ENCODE data around the gene ANKS1A. TPM values are rescaled to one million over a fixed set of nuclear protein-coding genes. Genes with fewer than 3 reads are reported as not detected.
A peak's percentile ranks its signal among the peaks of the same experiment; 100 is the strongest.

Gene ANKS1A
- total and polyA plus RNA-seq, 2 of the 4 experiments (the other 2 are of a cell fraction), result 7.2 to 7.5 TPM

GRCh38 chr6:34986845-34987246 is 97.8 kb downstream of the ANKS1A start:
- ChIA-PET POLR2A (ENCODE audit: unreplicated experiment) (no interaction called here), CTCF (interaction anchor here (0.6 to 1.9 kb wide), 12 partner anchors 15 to 243 kb away, joined by 3 to 10 read pairs (median 4); no protein-coding TSS in a partner anchor)
- Histone ChIP-seq H3K27me3 (ENCODE audit: control insufficient read depth, insufficient read depth, low read length) (no peaks in the 10 kb centered on the region), H2BK20ac (ENCODE audit: low read depth, low read length) (0 out of 2 replicates have a peak overlapping the region, but pooled peaks have one; percentile 47), H3K27ac (ENCODE audit: insufficient read depth, low read length) (no peak overlapping the region), H3K4ac (ENCODE audit: low read depth, low read length) (0 out of 2 replicates have a peak overlapping the region, but pooled peaks have one; percentile 53), H3K79me1 (ENCODE audit: low read depth in 1 of 2, low read length in 2 of 2) (0 out of 4 replicates have a peak, but pooled peaks cover 0 to 5% of the 10 kb centered on the region in 2 experiments), H3K36me3 (ENCODE audit: control insufficient read depth, insufficient read depth, low read length) (0 out of 2 replicates have a peak, but pooled peaks cover 4% of the 10 kb centered on the region), H4K8ac (ENCODE audit: low read depth in 2 of 2, low read length in 2 of 2) (peak overlapping the region in 1 of 2 experiments; percentile 37; a peak in 1 of 4 replicates), H3K18ac (ENCODE audit: low read depth, low read length) (no peak overlapping the region), H3K56ac (ENCODE audit: extremely low read depth, insufficient read depth, low read length) (no peak overlapping the region), H3K14ac (replicated peaks; ENCODE audit: low read depth, low read length) (no peak overlapping the region), H3K9ac (ENCODE audit: low read depth, low read length) (no peak overlapping the region), H2AK9ac (replicated peaks; ENCODE audit: low read depth, low read length, poor library complexity) (peak overlapping the region; percentile 34), H4K5ac (ENCODE audit: low read depth, low read length) (peak overlapping the region; percentile 87), H3K4me3 (ENCODE audit: insufficient read depth, low read depth, low read length) (no peak overlapping the region), H4K20me1 (ENCODE audit: insufficient read depth, low read length) (no peaks in the 10 kb centered on the region; the same call in 1 of the 2 replicates), H2BK120ac (ENCODE audit: low read depth, low read length) (0 out of 2 replicates have a peak overlapping the region, but pooled peaks have one; percentile 35), H3K4me1 (ENCODE audit: control insufficient read depth, insufficient read depth, low read length) (peaks cover 5% of the 10 kb centered on the region), H3K9me3 (ENCODE audit: control insufficient read depth, insufficient read depth, low read length) (no peaks in the 10 kb centered on the region), H3K4me2 (ENCODE audit: low read depth, low read length) (no peak overlapping the region), H2BK5ac (ENCODE audit: low read depth, low read length, poor library complexity, severe bottlenecking) (no peak overlapping the region), H2BK15ac (ENCODE audit: low read depth, low read length) (no peak overlapping the region), H3K23ac (ENCODE audit: low read depth, low read length) (no peak overlapping the region), H3K9me1 (ENCODE audit: insufficient read depth, low read length) (peaks cover 7% of the 10 kb centered on the region), H2AK5ac (ENCODE audit: low read depth, low read length) (peak overlapping the region; percentile 65; the same call in 1 of the 2 replicates), H2AFZ (replicated peaks; ENCODE audit: low read length, poor library complexity) (no peak overlapping the region), H4K91ac (ENCODE audit: insufficient read depth, low read depth, low read length) (peak overlapping the region; percentile 39; the same call in 1 of the 2 replicates)
- TF ChIP-seq, protein P1, sequence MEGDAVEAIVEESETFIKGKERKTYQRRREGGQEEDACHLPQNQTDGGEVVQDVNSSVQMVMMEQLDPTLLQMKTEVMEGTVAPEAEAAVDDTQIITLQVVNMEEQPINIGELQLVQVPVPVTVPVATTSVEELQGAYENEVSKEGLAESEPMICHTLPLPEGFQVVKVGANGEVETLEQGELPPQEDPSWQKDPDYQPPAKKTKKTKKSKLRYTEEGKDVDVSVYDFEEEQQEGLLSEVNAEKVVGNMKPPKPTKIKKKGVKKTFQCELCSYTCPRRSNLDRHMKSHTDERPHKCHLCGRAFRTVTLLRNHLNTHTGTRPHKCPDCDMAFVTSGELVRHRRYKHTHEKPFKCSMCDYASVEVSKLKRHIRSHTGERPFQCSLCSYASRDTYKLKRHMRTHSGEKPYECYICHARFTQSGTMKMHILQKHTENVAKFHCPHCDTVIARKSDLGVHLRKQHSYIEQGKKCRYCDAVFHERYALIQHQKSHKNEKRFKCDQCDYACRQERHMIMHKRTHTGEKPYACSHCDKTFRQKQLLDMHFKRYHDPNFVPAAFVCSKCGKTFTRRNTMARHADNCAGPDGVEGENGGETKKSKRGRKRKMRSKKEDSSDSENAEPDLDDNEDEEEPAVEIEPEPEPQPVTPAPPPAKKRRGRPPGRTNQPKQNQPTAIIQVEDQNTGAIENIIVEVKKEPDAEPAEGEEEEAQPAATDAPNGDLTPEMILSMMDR (conservative IDR thresholded peaks at IDR 0.05; ENCODE audit: low read depth, low read length), result peak; percentile 86
- TF ChIP-seq SMC3 (IDR thresholded peaks at IDR 0.05; ENCODE audit: low read depth, low read length) (peak; percentile 95), RAD21 (IDR thresholded peaks at IDR 0.05; ENCODE audit: low read length) (peak; percentile 94), RFX5 (IDR thresholded peaks at IDR 0.05; ENCODE audit: low read depth, low read length) (no peak)
- DNase-seq (peak; percentile 84), ATAC-seq (ENCODE audit: low read depth) (peak; percentile 66)
- dilution Hi-C loops (cut with HindIII; ENCODE audit: low sequenced_read_pairs, unreplicated experiment), result no loop called here
- no TSS peak for BruUV-seq (replicated peaks)
- intact Hi-C loops (cut with micrococcal nuclease), result loop anchor here (1.0 to 2.0 kb wide), 5 partner anchors 64 to 254 kb away; partner anchors contain the start of genes ANKS1A and TAF11
- no CpG with 5 or more reads among the region's 3 CpGs for WGBS, 2 experiments (ENCODE audit: extremely low coverage in 2 of 2, insufficient read length in 1 of 2)
- in situ Hi-C loops (cut with MboI; ENCODE audit: low sequenced_read_pairs), result loop anchor here (5.0 to 10.0 kb wide), 3 partner anchors 150 to 255 kb away; no protein-coding TSS in a partner anchor

Data from IMR-90 (cell line).